HG02588 (cell line): ENCODE results near the gene NR4A3.
"Not testable (repeated sequence)": the region's sequence is repeated elsewhere in the genome, so short reads cannot be mapped to it uniquely, and the experiment has no call there.

Experiments used
- ATAC-seq: cut with Tn5 transposase; IDR thresholded peaks from one replicate; pipeline ENCODE4 v1.9.1; 2021; ENCODE audit warnings: mild to moderate bottlenecking, moderate library complexity; ENCODE audit not compliant: unreplicated experiment

Gene NR4A3

DNA sequence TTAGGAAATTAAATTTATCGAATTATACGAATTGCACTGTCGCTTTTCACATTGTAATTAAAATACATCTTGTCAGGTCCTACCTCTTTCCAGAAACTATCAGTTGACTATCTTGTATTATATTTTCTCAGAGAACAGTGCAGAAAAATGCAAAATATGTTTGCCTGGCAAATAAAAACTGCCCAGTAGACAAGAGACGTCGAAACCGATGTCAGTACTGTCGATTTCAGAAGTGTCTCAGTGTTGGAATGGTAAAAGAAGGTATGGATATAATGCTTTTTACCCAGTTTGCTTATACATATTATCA is 10.8 kb downstream of the NR4A3 start:
- no peak for ATAC-seq

DNA sequence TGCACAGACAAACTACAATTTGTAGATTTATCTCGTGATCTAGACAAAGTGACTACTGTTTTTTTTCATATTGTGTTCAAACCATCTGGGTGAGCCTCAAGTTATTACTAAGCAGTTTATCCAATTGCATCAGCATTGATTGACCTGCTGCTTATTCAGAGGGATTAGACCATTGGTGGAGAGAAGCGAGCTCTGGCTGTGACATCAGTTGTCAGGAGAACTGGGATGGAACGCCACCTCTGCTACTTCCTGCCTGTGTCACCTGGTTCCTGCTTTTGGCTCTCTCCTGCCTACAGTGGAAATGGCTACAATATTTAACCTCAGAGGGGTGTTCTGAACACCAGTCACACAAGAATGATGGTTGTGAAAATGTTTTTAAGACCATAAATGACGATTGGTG is 12.1 kb downstream of the NR4A3 start:
- ATAC-seq: no peak

- ATAC-seq: no peak
These were observed 12.8 kb downstream of the NR4A3 start for GRCh38 chr9:99834474-99834873.

GRCh38 chr9:99835142-99835541 is 13.5 kb downstream of the NR4A3 start:
- ATAC-seq: no peak

DNA sequence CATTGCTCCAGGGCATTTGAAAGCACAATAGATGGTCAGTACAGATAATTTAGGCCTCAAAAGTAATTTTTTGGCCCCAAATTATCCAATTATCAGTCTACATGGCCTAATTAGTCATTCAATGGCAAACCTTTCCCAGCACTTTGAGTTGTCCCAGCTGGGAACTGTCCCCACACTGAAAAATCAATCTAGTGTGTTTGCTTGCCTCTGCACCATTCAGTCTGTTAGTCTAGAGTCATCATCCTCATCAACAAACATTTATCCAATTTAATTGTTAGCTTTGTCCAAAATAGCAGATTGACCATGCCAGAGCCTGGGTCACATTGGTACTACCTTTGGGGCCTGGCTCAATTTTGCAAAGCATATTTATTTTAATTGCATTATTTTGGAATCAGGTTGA is 13.9 kb downstream of the NR4A3 start:
- no peak for ATAC-seq

GRCh38 chr9:99840072-99840471 is 18.4 kb downstream of the NR4A3 start:
- no peak for ATAC-seq

- no peak for ATAC-seq
These were observed 23.4 kb downstream of the NR4A3 start for GRCh38 chr9:99845063-99845462.

DNA sequence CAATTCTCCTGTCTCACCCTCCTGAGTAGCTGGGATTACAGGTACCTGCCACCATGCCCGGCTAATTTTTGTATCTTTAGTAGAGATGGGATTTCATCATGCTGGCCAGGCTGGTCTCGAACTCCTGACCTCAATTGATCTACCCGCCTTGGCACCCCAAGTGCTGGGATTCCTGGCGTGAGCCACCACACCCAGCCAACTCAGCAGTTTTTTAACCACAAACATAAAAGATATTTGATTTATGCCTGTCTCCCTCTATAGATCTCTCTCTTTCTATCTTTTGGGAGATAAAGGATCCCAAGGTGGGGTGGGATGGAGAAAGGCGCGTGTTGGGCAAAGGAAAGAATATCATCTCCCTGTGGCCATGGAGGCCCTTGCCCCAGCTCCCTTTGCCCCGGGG is 26.8 kb downstream of the NR4A3 start:
- ATAC-seq: no peak

DNA sequence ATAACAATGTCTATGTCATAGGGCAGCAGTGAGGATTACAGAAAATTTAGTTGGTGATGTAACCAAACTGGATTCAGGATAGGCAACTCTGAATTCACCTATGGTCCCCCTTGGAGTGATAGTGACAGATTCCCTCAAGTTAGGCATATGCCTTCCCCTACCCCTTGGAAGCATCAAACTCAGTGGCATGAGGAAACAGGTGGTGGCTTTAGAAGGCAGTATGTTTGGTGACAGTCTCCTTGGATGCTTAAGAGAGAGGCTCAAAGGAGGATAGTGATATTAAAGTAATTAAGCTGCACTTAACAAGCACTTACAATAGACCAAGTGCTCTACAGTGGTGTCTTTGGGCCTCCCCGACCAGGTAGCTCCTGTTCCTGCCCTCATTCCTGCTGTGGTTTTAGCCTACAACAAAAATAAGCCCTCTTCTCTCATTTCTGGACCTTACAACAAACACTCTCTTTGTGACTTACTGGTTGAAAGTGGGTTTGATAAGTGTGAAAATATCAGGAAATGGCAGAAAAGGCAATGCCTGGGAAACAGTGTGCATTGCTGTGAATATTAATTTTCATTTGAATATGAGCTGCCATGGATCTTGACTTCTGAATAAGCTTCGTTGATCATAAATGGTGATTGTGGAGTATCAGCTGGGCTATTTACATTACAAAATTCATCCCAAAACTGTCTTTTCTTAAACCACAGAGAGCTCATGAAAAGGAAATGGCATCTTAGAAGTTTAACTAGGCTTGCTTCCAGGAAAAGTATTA is 29.2 kb downstream of the NR4A3 start:
- peak; percentile 9 for ATAC-seq

GRCh38 chr9:99851500-99851822 is 29.8 kb downstream of the NR4A3 start:
- peak; percentile 87 for ATAC-seq

DNA sequence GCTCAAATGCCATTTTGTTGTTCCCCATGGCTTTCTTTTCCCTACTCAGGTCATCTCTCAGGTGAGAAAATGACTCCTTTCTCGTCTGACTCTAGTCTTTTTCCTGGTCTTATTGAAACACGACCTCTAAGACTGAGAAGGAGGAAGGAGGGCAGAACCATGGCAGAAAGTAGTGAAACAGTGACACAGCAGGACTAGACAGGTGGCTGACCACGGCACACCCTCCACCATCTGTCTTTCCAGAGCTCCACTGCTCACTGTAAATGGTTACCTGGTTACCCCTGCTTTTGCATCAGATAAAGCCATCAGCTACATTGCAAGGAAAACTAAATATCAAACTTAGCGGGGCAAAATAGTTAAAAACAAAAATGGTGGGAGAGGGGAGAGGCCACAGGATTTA is 30.9 kb downstream of the NR4A3 start:
- ATAC-seq: peak; percentile 68

DNA sequence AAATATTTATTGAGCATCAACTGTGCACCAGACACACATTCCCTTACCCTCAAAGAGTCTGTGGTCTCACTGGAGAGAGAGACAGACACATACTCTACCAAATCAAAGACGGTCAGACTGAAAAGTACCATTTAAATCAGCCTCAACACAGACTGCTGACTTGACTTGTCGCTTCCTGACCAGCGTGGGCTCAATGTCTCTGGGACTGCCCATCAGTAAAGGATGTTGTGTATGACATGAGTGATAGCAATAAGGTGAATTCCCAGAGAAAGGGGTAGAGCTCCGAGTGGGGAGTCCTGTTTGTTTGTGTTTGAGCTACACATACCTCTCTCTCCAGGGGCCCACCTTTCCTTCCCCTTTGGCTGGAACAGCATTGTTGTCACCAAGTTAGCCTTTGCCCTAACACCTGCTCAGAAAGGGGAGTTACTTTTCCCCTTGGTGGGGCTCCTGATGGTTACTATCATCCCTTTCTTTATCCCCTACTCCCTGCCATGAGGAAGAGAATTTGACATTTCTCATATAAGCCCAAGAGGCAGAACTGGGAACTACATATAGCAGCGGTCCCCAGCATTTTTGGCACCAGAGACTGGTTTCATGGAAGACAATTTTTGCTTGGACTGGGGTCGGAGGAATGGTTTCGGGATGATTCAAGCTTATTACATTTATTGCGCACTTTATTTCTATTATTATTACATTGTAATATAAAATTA is 33.9 kb downstream of the NR4A3 start:
- no peak for ATAC-seq

DNA sequence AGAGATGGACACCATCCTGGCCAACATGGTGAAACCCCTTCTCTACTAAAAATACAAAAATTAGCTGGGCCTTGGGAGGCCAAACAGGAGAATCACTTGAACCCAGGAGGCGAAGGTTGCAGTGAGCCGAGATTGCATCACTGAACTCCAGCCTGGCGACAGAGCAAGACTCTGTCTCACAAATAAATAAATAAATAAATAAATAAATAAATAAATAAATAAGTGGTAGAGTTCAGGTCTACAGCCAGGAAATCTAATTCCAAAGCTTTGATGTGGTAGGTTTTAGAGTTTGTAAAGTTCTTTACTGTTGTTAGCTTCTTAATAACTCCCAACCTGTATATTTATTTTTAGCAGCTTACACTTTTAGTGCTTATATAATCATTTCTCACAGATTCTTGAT is 35.9 kb downstream of the NR4A3 start:
- not testable (repeated sequence) for ATAC-seq

DNA sequence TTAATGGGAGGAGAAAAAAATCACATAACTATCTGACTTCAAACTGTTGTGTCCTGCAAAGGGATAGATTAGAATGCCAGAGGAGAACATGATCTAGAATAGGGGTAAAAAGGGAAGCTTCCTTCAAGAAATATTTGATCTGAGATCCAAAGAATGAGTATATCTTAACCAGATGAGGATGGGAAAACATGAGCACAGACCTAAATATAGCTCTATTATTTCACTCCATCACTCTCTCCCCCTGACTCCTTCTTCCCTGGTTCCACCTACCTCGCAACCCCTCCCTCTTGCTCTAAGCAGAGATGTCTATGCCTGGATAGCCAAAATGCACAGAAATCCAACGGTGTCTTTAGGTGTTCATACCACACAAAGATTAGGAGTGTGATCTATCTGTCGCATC is 36.4 kb downstream of the NR4A3 start:
- no peak for ATAC-seq

DNA sequence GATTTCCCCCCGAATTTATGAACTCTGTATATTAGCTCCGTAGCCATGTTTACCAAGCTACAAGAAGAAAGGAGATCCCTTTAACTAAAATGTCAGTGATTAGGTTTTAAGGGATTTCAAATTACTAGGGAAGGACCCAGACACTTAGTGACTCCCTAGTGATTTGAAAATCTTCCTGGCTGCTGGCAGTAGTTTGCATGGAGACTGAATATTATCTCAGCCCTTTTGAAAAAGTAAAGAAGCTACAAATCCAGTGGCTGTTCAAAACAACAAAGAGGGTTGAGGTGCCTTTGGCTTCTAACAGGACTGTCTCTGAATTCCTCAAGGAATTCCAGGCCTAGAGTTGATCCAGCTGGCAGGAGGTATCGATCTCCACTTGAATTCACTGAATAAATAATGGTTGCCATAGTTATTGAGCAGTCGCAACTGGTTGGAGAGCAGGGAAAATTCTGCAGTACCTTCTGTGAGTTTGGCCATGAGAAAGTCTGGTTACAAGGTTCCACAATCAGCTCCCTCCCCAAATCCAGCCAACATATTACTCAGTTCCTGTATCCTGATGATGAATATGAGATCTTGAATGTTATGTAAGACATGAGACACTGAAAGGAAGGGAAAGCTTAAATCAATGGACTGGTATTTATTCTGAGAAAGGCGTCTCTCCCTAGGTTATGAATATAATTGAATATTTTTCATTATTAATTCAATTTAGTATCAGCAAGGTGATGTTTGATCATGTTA is 37.7 kb downstream of the NR4A3 start:
- no peak for ATAC-seq

DNA sequence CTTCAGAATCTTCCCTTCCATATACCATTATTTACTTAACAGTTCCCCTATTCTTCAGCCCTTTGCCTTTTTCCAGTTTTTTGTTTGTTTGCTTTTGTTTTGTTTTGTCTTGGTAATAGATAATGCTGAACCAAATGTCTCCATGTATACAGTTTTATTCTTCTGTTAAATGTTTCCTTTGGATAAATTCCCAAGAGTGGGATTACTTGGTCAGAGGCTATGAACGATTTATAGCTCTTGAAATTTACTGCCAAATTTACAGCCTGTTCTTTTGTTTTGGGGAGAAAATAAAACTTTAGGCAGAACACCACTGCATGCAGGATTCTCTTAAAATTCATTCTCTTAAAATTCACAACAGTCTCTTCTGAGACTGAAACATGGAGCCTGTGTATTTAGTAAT is 38.6 kb downstream of the NR4A3 start:
- ATAC-seq: no peak

DNA sequence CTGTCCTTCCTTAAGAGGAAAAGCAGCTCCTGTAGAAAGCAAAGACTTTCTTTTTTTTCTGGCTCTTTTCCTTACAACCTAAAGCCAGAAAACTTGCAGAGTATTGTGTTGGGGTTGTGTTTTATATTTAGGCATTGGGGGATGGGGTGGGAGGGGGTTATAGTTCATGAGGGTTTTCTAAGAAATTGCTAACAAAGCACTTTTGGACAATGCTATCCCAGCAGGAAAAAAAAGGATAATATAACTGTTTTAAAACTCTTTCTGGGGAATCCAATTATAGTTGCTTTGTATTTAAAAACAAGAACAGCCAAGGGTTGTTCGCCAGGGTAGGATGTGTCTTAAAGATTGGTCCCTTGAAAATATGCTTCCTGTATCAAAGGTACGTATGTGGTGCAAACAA is 42.3 kb downstream of the NR4A3 start:
- no peak for ATAC-seq

GRCh38 chr9:99866398-99866797 is 44.7 kb downstream of the NR4A3 start:
- ATAC-seq: no peak

GRCh38 chr9:99867536-99867935 is 45.9 kb downstream of the NR4A3 start:
- ATAC-seq: no peak

- ATAC-seq: peak; percentile 65
These were observed 46.3 kb downstream of the NR4A3 start for GRCh38 chr9:99867968-99868367.

- ATAC-seq: peak; percentile 77
These were observed 47.2 kb downstream of the NR4A3 start for GRCh38 chr9:99868845-99869244.

- no peak for ATAC-seq
These were observed 48.4 kb downstream of the NR4A3 start for GRCh38 chr9:99870126-99870525.
